ENCODE results near the gene UCK2.

Gene UCK2

GRCh38 chr1:165828103-165828668 is 772 bp downstream of the UCK2 start:
- TF ChIP-seq CTCF (conservative IDR thresholded peaks at IDR 0.05; ENCODE audit: low read depth, low read length), result no peak
- DNase-seq (ENCODE audit: low read depth), result no peak
- peak overlapping the region; percentile 87 for H3K4me3 ChIP-seq (ENCODE audit: low read length)

- TF ChIP-seq CTCF (conservative IDR thresholded peaks at IDR 0.05; ENCODE audit: low read depth, low read length), result no peak
- peak overlapping the region; percentile 87 for H3K4me3 ChIP-seq (ENCODE audit: low read length)
- DNase-seq (ENCODE audit: low read depth), result peak; percentile 63
These were observed 1.4 kb downstream of the UCK2 start for GRCh38 chr1:165828669-165829329.

GRCh38 chr1:165829888-165830287 is 2.5 kb downstream of the UCK2 start:
- DNase-seq (ENCODE audit: low read depth), result no peak
- H3K4me3 ChIP-seq (ENCODE audit: low read length), result peak overlapping the region; percentile 87
- no peak for TF ChIP-seq CTCF (conservative IDR thresholded peaks at IDR 0.05; ENCODE audit: low read depth, low read length)

GRCh38 chr1:165831146-165831545 is 3.7 kb downstream of the UCK2 start:
- TF ChIP-seq CTCF (conservative IDR thresholded peaks at IDR 0.05; ENCODE audit: low read depth, low read length), result no peak
- H3K4me3 ChIP-seq (ENCODE audit: low read length), result no peak overlapping the region
- no peak for DNase-seq (ENCODE audit: low read depth)

- no peak overlapping the region for H3K4me3 ChIP-seq (ENCODE audit: low read length)
- no peak for DNase-seq (ENCODE audit: low read depth)
- no peak for TF ChIP-seq CTCF (conservative IDR thresholded peaks at IDR 0.05; ENCODE audit: low read depth, low read length)
These were observed 5.5 kb downstream of the UCK2 start for GRCh38 chr1:165832902-165833301.

- no peak overlapping the region for H3K4me3 ChIP-seq (ENCODE audit: low read length)
- DNase-seq (ENCODE audit: low read depth), result no peak
- TF ChIP-seq CTCF (conservative IDR thresholded peaks at IDR 0.05; ENCODE audit: low read depth, low read length), result no peak
These were observed 5.9 kb downstream of the UCK2 start for GRCh38 chr1:165833358-165833757.

GRCh38 chr1:165834229-165834628 is 6.8 kb downstream of the UCK2 start:
- DNase-seq (ENCODE audit: low read depth), result no peak
- no peak overlapping the region for H3K4me3 ChIP-seq (ENCODE audit: low read length)
- no peak for TF ChIP-seq CTCF (conservative IDR thresholded peaks at IDR 0.05; ENCODE audit: low read depth, low read length)
